ENCODE results near the gene C1QTNF4.
A peak's percentile ranks its signal among the peaks of the same experiment; 100 is the strongest.

The C1QTNF4 gene

GRCh38 chr11:47592251-47592650, 2.0 kb downstream of the C1QTNF4 start:
- DNase-seq: no peak

DNA sequence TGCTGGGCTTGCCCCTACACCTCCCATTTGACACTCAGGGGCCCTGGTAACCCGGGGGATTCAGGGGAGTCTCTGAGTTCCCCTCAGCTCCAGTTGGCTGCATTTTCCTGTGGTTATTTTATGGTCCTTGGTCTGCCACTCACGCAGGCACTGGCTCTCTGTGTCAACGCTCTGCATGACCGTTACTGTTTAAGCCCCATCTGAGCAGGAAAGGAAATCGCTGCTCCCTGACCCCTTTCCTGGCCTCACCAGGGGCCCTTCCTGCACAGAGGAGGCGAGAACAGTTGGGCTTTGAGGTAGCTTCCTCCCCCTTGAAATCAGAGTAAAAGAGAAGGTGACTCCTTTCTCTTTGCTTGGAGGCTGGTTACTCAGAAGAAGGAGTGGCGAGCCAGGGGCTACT, 2.4 kb downstream of the C1QTNF4 start:
- DNase-seq: no peak

GRCh38 chr11:47589977-47590861, 4.0 kb downstream of the C1QTNF4 start:
- DNase-seq: no peak

DNA sequence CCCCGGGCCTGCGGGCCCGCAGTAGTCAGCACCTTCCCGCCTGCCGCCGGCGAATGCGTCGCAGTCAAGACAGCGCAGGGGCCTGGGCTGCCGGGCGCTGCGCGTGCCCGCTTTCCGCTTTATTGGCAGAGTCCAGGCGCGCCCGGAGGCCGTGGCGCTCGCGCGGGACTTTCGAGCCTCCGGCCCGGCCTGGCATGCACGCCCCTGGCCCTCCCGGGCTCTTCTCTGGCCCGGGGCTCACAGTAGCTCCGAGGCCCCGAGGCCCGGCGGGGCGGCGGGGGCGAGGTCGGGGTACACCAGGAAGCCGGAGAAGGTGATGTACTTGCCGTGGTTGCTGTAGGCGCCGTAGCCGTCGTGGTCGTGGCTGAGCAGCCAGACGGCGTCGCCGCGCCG, 4.6 kb downstream of the C1QTNF4 start:
- DNase-seq: no peak

DNA sequence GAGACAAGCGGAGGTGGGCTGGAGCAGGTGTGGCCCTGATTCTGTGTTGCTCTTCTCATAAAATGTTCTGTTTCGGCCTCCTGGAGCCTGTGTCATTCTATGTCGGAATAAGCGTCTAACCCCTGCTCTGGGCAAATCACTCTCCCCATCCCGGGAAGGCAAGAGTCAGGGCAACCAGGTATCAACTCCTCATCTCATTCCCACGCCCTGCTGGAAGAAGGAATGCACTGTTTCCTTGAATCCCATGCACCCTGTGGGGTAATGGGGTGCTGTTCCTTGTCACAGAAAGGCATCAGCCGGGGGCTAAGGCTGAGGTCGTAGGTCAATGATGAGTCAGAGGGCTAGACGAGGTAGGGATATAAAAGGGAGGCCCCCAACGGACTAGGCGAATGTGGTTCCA, 5.1 kb downstream of the C1QTNF4 start:
- no peak for DNase-seq

DNA sequence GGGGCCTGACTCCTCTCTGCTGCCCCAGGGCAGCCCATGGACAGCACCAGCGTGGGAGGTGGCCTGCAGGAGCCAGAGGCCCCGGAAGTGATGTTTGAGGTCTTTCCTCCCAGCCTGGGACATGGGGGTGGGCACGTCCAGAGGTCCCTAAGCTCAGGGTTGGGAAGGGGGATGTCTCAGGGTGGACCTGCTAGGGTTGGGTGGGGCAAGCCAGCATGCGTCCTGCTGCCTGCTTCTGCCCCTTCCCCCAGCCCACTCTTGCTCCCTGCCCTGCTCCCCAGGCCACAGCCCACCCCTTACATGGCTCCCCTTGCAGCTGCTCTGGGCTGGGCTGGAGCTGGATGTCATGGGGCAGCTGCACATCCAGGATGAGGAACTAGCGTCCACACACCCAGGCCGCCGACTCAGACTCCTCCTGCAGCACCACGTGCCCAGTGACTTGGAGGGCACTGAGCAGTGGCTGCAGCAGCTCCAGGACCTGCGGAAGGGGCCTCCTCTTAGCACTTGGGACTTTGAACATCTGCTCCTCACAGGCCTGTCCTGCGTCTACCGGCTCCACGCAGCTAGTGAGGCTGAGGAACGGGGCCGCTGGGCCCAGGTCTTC, 6.4 kb downstream of the C1QTNF4 start:
- no peak for DNase-seq

DNA sequence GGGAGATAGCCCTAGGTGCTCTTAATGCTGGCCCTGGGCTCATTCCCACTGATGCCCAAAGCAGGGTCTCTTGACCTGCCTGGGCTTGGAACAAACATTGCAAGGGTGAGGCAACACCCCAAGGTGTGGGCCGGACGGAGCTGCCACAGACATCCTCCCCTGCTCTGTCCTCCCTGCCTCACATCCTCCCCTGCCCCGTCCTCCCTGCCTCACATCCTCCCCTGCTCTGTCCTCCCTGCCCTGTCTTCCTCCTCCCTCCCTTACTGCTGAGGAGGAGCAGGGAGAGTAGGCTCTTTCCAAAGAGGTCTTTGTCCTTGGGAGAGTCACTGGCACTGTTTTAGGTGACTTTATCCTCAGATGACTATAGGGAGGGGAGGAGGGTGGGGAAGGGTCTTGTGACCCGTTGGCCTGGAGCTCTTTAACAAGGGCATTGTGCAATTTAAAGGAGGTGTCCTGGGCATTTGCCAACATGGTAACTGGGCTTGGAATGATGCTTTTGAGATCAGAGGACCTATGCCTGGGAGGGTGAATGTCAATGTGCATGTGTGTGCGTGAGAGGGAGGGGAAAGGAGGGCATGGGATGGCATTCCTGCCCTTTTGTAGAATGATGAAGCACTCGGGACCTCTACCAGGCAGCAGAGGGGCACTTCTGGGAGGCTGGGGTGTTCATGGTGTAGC, 7.0 kb downstream of the C1QTNF4 start:
- DNase-seq: no peak

GRCh38 chr11:47586098-47586855, 7.9 kb downstream of the C1QTNF4 start, which contains the start of gene FAM180B:
FAM180B (plus strand) TSS chr11:47586678; CDS start chr11:47586769, 91 bp downstream.
- no peak for DNase-seq

DNA sequence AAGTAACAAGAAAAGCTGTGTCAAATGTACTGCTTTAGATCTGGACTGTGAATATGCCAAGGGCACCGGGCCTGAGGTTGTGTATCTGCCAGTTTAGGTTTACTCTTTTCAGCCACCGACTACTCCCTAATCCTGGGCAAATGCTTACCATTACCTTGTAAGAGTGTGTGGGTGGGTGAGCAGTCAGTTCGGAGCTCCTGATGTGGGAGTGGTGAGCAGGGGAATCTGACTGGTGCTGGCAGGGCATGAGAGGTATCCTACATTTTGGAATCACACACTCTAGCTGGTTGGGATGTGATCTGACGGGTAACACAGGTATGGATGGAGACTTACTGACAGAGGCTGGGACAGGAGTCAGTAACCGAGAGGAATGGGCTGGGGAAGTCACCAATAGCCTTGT, 10.4 kb downstream of the C1QTNF4 start:
- no peak for DNase-seq

GRCh38 chr11:47578524-47579494, 15.4 kb downstream of the C1QTNF4 start, which contains the start of the genes KBTBD4 and NDUFS3:
KBTBD4 (minus strand) TSS chr11:47578970; CDS start chr11:47578951, 19 bp downstream.
NDUFS3 (plus strand) TSS chr11:47579074; CDS start chr11:47579092, 18 bp downstream.
- peak; percentile 71 to 76 (median 76) for DNase-seq

GRCh38 chr11:47577460-47578041, 16.7 kb downstream of the C1QTNF4 start:
- DNase-seq: no peak

- no peak for DNase-seq
These were observed 20.9 kb downstream of the C1QTNF4 start for GRCh38 chr11:47573321-47573720.

DNA sequence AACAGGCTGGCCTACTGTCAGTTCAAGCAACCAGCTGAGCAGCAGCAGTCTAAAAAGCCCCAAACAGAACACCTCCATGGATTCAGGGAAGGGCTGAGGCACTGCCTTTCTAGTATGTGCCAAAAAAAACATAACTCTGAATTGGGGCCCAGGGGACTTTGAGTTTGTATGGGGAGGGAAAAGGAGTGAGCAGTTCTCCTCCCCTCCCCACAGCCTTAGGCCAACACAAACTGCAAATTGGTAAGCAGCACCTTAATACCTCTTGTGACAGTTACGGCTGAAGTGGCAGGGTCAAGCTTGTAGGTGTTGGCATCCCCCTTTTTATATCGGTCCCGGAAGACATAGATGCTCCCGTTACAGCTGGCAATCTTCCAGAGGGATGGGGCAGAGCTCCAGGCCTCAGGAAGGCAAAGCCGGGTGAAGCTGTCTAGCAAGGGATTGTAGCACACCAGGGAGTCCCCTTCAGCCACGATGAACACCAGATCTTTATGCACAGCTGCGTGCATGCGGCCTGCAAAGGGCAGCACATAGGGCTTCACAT, 21.4 kb downstream of the C1QTNF4 start:
- DNase-seq: no peak

DNA sequence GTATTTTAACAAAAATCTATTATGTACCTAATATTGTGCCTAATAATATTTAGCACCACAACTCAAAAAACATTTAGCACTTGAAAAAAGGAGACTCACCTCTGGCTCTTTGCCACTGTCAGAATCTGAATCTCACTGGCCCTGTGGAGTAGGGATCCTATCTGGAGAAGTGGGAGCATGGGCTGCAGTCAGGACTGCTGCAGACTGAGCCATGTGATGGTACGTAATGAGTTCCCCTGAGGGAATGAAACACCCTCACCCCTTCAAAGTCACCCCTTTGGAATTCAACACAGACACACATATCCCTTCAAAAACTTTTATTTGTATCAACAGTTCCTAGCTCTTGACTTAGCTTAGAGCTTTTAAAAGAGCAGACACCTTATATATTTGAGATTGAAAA, 22.3 kb downstream of the C1QTNF4 start:
- no peak for DNase-seq

GRCh38 chr11:47571357-47571729, 22.9 kb downstream of the C1QTNF4 start:
- no peak for DNase-seq

GRCh38 chr11:47570651-47571356, 23.4 kb downstream of the C1QTNF4 start:
- no peak for DNase-seq

DNA sequence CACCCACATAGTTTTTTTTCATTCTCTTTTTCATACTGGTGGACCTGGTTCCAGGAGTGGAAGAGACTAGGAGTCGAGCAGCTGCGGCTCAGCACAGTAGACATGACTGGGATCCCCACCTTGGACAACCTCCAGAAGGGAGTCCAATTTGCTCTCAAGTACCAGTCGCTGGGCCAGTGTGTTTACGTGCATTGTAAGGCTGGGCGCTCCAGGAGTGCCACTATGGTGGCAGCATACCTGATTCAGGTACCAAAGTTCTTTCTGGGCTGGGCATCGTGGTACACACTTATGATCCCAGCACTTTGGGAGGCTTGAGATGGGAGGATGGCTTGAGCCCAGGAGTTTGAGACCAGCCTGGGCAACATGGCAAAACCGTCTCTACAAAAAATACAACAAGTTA, 24.6 kb downstream of the C1QTNF4 start:
- DNase-seq: no peak

DNA sequence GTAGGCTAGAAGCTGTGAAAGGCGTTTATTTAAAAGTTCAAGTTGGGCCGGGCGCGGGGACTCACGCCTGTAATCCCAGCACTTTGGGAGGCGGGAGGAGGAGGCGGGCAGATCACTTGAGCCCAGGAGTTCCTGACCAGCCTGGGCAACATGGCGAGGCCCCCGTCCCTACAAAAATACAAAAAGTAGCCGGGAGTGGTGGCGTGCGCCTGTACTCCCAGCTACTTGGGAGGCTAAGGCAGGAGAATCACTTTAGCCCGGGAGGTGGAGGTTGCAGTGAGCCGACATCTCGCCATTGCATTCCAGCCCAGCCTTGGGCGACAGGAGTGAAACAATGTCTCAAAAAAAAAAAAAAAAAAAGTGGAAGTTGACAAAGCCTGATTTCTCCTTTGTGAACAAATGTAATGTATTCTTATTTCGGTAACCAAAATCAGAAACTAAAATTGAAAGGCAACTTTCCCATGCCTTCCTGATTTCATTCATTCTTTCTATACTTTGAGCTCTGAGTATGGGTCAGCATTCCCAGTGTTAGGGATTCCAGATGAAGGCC, 28.0 kb downstream of the C1QTNF4 start:
- DNase-seq: no peak

- peak; percentile 35 to 60 (median 44) for DNase-seq
These were observed 28.7 kb downstream of the C1QTNF4 start, which contains the start of gene PTPMT1 for GRCh38 chr11:47565340-47566148. PTPMT1 (plus strand) TSS chr11:47565599; CDS start chr11:47565623, 24 bp downstream.
